Lung (tissue), 12 donors: ENCODE results near the gene CNST. TPM values are rescaled to one million over a fixed set of nuclear protein-coding genes. Genes with fewer than 3 reads are reported as not detected.

Experiments
- ATAC-seq: fragments of 200-7000 bp; cut with Tn5 transposase; one replicate; pipeline ENCODE4 v1.9.1; 2020; ENCODE audit warnings: moderate number of reproducible peaks; ENCODE audit not compliant: insufficient read depth, low FRiP score
- DNase-seq, 3 donors: peaks; one replicate each; pipeline ENCODE4 v3.0.0-alpha.2; 2013 to 2017
- H3K27ac ChIP-seq, 2 donors: one replicate each; pipeline ENCODE4 v1.5.1; 2013; ENCODE audit warnings: mild to moderate bottlenecking in 2 of 2, moderate library complexity in 2 of 2, control low read depth in 1 of 2, inconsistent platforms in 1 of 2, low read depth in 1 of 2, low read length in 1 of 2
- H3K27me3 ChIP-seq, 3 donors: one replicate each; pipeline ENCODE4 v1.5.1; 2013; ENCODE audit warnings: low read length in 2 of 3; ENCODE audit not compliant: control insufficient read depth in 3 of 3, insufficient read depth in 3 of 3
- H3K36me3 ChIP-seq, 4 donors: one replicate each; pipeline ENCODE4 v1.5.1; 2013; ENCODE audit warnings: low read length in 4 of 4, mild to moderate bottlenecking in 1 of 4, moderate library complexity in 1 of 4; ENCODE audit not compliant: control insufficient read depth in 4 of 4, insufficient read depth in 4 of 4
- H3K4me1 ChIP-seq, 5 donors: one replicate each; pipeline ENCODE4 v1.5.1; 2013; ENCODE audit warnings: low read length in 5 of 5, mild to moderate bottlenecking in 2 of 5, moderate library complexity in 1 of 5; ENCODE audit not compliant: control insufficient read depth in 5 of 5, insufficient read depth in 5 of 5
- H3K4me3 ChIP-seq: one replicate; pipeline ENCODE4 v1.5.1; 2013; ENCODE audit warnings: mild to moderate bottlenecking, control low read depth, moderate library complexity
- H3K9ac ChIP-seq, 2 donors: one replicate each; pipeline ENCODE4 v1.5.1; 2013; ENCODE audit warnings: low read length in 2 of 2, control low read depth in 1 of 2; ENCODE audit not compliant: insufficient read depth in 1 of 2
- H3K9me3 ChIP-seq, 4 donors: one replicate each; pipeline ENCODE4 v1.5.1; 2013; ENCODE audit warnings: low read length in 3 of 4, mild to moderate bottlenecking in 1 of 4, moderate library complexity in 1 of 4; ENCODE audit not compliant: control insufficient read depth in 4 of 4, insufficient read depth in 3 of 4
- CTCF ChIP-seq: IDR thresholded peaks from 2 replicates; pipeline ENCODE4 v1.5.1; 2012; ENCODE audit warnings: mild to moderate bottlenecking; ENCODE audit errors: control extremely low read depth, extremely low read depth
- WGBS, 2 donors: extraction: QIAGEN DNeasy Blood & Tissue Kit; methylation state at CpG; one replicate each; pipeline ENCODE4 v1.1.7; 2013; 5-methylcytosine and 5-hydroxymethylcytosine counted together
- polyA plus RNA-seq, 2 donors: library from polyadenylated mRNA; stranded (reverse); fragments of 200-250 nt; gene quantifications; one replicate each; pipeline ENCODE4 v1.2.1, GENCODE V29; 2013
- total RNA-seq, 2 donors: library from RNA; depleted of rRNA in 1 of 2; stranded (reverse); fragments of >200 nt in 1 of 2; gene quantifications; one replicate each; pipeline ENCODE4 v1.2.1, GENCODE V29; 2014 to 2021
- donor health status: control.
- donor health status: control.
- donor health status: Bipolar disorder and iron deficiency.
- donor health status: healthy.
- donor health status: DM: yes; HTN: yes; CAD: no.

CNST gene
- total and polyA plus RNA-seq, 4 donors: 6.1 to 37.3 (median 17.2) TPM

DNA sequence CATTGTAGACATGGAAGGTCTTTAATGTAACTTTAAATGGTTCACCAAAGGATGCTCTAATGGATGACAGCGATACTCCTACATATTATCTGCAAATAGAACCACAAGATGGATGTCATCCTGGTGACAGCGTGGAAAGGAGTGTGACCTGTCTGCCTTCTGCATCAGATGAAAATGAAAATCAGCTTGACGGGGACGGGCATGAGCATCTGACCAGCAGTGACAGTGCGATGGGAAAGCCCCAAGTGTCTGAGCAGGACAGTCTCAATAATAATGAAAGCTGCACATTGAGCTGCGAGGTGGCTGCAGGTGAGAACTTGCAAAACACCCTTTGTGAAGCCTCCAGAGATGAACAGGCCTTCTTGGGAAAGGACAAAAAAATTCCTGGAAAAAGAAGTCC is 25.2 kb downstream of the CNST start:
- TF ChIP-seq CTCF: no peak
- DNase-seq (no peak), ATAC-seq (no peak)
- Histone ChIP-seq H3K9me3 (peaks cover 0 to 2% (median 0%) of the 10 kb centered on the region in 4 donors), H3K27me3 (no peaks in the 10 kb centered on the region), H3K9ac (no peak overlapping the region), H3K4me3 (no peak overlapping the region), H3K4me1 (peaks cover 0 to 3% (median 1%) of the 10 kb centered on the region in 5 donors), H3K27ac (no peak overlapping the region), H3K36me3 (peaks cover 2 to 8% (median 4%) of the 10 kb centered on the region in 4 donors)
- 92 to 97% methylated on average over 6 of the region's 6 CpGs for WGBS, 2 donors

DNA sequence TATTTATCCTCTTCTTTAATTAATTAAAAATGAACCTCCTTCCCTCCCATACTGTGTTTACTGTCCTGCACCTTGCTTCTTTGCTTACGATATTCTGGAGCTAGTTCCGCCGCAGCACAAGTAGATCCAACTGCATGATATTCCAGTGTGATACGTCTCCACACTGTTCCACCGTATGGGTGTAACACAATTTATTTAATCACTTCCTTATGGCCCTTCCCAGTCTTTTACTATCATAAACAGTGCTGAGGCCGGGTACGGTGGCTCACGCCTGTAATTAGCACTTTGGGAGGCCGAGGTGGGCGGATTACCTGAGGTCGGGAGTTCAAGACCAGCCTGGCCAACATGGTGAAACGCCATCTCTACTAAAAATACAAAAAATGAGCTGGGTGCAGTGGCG is 25.7 kb downstream of the CNST start:
- Histone ChIP-seq H3K27me3 (no peaks in the 10 kb centered on the region), H3K4me3 (no peak overlapping the region), H3K4me1 (peaks cover 0 to 3% (median 1%) of the 10 kb centered on the region in 5 donors), H3K9me3 (peaks cover 0 to 2% (median 0%) of the 10 kb centered on the region in 4 donors), H3K27ac (no peak overlapping the region), H3K9ac (no peak overlapping the region), H3K36me3 (peaks cover 2 to 8% (median 4%) of the 10 kb centered on the region in 4 donors)
- DNase-seq (no peak), ATAC-seq (no peak)
- no peak for TF ChIP-seq CTCF
- WGBS, 2 donors: 82 to 91% methylated on average over 13 of the region's 13 CpGs

DNA sequence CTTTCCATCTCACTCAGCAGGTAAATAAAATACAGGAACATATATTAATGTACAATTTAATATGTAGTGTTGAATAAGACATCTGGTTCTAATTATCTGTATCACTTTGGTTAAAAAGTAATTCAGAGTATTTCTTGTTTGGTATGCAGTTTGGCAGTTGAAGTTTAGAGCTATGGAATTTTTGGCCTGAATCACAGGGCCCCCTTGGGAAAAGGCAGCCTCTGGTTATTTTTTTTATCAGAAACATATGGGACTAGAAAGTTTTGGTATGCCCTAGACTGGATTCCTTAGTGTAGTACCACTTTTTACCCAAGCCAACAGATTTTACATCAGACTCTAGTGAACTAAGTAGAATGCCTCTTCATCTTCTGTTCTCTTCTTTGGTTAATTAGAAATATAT is 26.4 kb downstream of the CNST start:
- Histone ChIP-seq H3K36me3 (peaks cover 2 to 8% (median 4%) of the 10 kb centered on the region in 4 donors), H3K9me3 (peaks cover 0 to 2% (median 0%) of the 10 kb centered on the region in 4 donors), H3K27me3 (no peaks in the 10 kb centered on the region), H3K27ac (no peak overlapping the region), H3K4me3 (no peak overlapping the region), H3K4me1 (peaks cover 0 to 5% (median 2%) of the 10 kb centered on the region in 5 donors), H3K9ac (no peak overlapping the region)
- DNase-seq (no peak), ATAC-seq (no peak)
- TF ChIP-seq CTCF: no peak

DNA sequence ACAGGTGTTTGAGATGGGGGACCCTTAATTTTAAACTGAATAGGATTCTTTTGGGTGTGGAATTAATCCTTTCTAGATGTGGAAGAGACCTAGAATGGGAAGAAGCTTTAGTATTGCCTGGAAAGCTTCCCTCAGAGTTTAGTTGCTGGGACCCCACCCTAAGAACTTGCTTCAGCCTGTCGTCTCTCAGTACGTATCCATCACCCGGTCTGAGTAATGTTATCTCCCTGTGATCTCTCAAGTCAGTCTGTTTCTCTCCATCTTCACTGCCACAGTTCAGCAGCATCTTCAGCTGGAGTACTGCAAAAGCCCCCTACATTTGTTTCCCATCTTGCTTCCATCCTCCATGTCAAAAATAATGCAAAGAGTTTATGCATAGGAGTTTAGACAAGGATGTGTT is 28.9 kb downstream of the CNST start:
- H3K9ac ChIP-seq: no peak overlapping the region
- no peak for ATAC-seq
- H3K9me3 ChIP-seq: no peaks in the 10 kb centered on the region

More for the DNA sequence above, 28.9 kb downstream of the CNST start:
- Histone ChIP-seq H3K4me1 (peaks cover 0 to 7% (median 0%) of the 10 kb centered on the region in 5 donors), H3K4me3 (no peak overlapping the region), H3K27me3 (no peaks in the 10 kb centered on the region), H3K36me3 (peaks cover 2 to 8% (median 4%) of the 10 kb centered on the region in 4 donors), H3K27ac (no peak overlapping the region)
- WGBS, 2 donors: 79 to 89% methylated on average over 3 of the region's 3 CpGs
- TF ChIP-seq CTCF: no peak
- DNase-seq: no peak
